ENCODE data around the gene ECSCR. TPM values are rescaled to one million over a fixed set of nuclear protein-coding genes. Genes with fewer than 3 reads are reported as not detected.
"Not testable (repeated sequence)": the region's sequence is repeated elsewhere in the genome, so short reads cannot be mapped to it uniquely, and the experiment has no call there.

ECSCR gene
- total RNA-seq, 1 donor from 2014 or later = 48.8 TPM

- no peaks in the 10 kb centered on the region for H3K27me3 ChIP-seq (ENCODE audit: low read depth)
- H3K36me3 ChIP-seq = peaks cover 13% of the 10 kb centered on the region
- H3K27ac ChIP-seq = no peak overlapping the region
- no peaks in the 10 kb centered on the region for H3K9me3 ChIP-seq
- TF ChIP-seq, protein P1, sequence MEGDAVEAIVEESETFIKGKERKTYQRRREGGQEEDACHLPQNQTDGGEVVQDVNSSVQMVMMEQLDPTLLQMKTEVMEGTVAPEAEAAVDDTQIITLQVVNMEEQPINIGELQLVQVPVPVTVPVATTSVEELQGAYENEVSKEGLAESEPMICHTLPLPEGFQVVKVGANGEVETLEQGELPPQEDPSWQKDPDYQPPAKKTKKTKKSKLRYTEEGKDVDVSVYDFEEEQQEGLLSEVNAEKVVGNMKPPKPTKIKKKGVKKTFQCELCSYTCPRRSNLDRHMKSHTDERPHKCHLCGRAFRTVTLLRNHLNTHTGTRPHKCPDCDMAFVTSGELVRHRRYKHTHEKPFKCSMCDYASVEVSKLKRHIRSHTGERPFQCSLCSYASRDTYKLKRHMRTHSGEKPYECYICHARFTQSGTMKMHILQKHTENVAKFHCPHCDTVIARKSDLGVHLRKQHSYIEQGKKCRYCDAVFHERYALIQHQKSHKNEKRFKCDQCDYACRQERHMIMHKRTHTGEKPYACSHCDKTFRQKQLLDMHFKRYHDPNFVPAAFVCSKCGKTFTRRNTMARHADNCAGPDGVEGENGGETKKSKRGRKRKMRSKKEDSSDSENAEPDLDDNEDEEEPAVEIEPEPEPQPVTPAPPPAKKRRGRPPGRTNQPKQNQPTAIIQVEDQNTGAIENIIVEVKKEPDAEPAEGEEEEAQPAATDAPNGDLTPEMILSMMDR (IDR thresholded peaks at IDR 0.05) = no peak
- intact Hi-C loops (cut with DNase I) = no loop called here
- DNase-seq (no peak), ATAC-seq (no peak)
- peaks cover under 1% of the 10 kb centered on the region for H3K4me1 ChIP-seq
- no peak overlapping the region for H3K4me3 ChIP-seq
These were observed 51.3 kb downstream of the ECSCR start for GRCh38 chr5:139410993-139411828.

GRCh38 chr5:139410121-139410992, 52.2 kb downstream of the ECSCR start:
- Histone ChIP-seq H3K27me3 (ENCODE audit: low read depth) (no peaks in the 10 kb centered on the region), H3K27ac (no peak overlapping the region)
- TF ChIP-seq, protein P1 (IDR thresholded peaks at IDR 0.05) = no peak

DNA sequence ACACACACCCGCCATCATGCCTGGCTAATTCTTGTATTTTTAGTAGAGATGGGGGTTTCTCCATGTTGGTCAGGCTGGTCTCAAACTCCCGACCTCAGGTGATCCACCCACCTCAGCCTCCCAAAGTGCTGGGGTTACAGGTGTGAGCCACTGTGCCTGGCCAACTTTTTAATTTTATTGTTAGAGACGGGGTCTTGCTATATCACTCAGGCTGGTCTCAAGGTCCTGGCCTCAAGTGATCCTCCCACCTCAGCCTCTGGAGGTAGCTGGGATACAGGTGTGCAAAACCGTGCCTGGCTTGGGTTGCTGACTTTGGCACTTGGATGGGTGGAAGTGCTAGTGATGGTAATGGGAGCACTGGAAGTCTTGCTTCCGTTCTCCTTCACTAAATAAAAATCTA, 53.4 kb downstream of the ECSCR start:
- intact Hi-C loops (cut with DNase I); H3K4me3 ChIP-seq; H3K27me3 ChIP-seq (ENCODE audit: low read depth); H3K9me3 ChIP-seq; DNase-seq; H3K4me1 ChIP-seq; ATAC-seq; H3K27ac ChIP-seq: not testable (repeated sequence)
- H3K36me3 ChIP-seq = peaks cover 13% of the 10 kb centered on the region

More at GRCh38 chr5:139410121-139410992, 52.2 kb downstream of the ECSCR start:
- Histone ChIP-seq H3K4me1 (no peaks in the 10 kb centered on the region), H3K4me3 (no peak overlapping the region), H3K36me3 (peaks cover 13% of the 10 kb centered on the region), H3K9me3 (no peaks in the 10 kb centered on the region)
- intact Hi-C loops (cut with DNase I) = no loop called here
- no peak for ATAC-seq
- DNase-seq = no peak

GRCh38 chr5:139408191-139408590, 54.4 kb downstream of the ECSCR start:
- Histone ChIP-seq H3K4me1 (peaks cover 13% of the 10 kb centered on the region), H3K9me3 (no peaks in the 10 kb centered on the region), H3K27me3 (ENCODE audit: low read depth) (no peaks in the 10 kb centered on the region), H3K36me3 (peaks cover 8% of the 10 kb centered on the region), H3K27ac (no peak overlapping the region), H3K4me3 (no peak overlapping the region)
- TF ChIP-seq, protein P1 (IDR thresholded peaks at IDR 0.05) = no peak
- intact Hi-C loops (cut with DNase I) = no loop called here
- DNase-seq (no peak), ATAC-seq (no peak)

- DNase-seq (no peak), ATAC-seq (no peak)
- H3K27me3 ChIP-seq (ENCODE audit: low read depth) = no peaks in the 10 kb centered on the region
- H3K36me3 ChIP-seq = peaks cover 1% of the 10 kb centered on the region
- H3K9me3 ChIP-seq = no peaks in the 10 kb centered on the region
- H3K27ac ChIP-seq = no peak overlapping the region
- H3K4me3 ChIP-seq = no peak overlapping the region
- intact Hi-C loops (cut with DNase I) = no loop called here
- peaks cover 19% of the 10 kb centered on the region for H3K4me1 ChIP-seq
- TF ChIP-seq, protein P1 (IDR thresholded peaks at IDR 0.05) = no peak
These were observed 55.0 kb downstream of the ECSCR start for GRCh38 chr5:139407517-139407916.

All from lower lobe of right lung (tissue), 2 donors.